Hepatocyte (in vitro differentiated cells): Measurements from ENCODE around the gene MAS1. TPM values are rescaled to one million over a fixed set of nuclear protein-coding genes. Genes with fewer than 3 reads are reported as not detected.

Source experiments
- DNase-seq: peaks from one replicate; pipeline ENCODE4 v3.0.0-alpha.2; 2016; ENCODE audit warnings: low spot score
- H2AFZ ChIP-seq: fragments of 200-600 bp; sonication (generic); 2 replicates; pipeline ENCODE4 v1.6.0; 2016; ENCODE audit warnings: antibody characterized with exemption, mild to moderate bottlenecking
- H3K27ac ChIP-seq: fragments of 200-600 bp; sonication (generic); 2 replicates; pipeline ENCODE4 v1.5.1; 2016; ENCODE audit warnings: mild to moderate bottlenecking
- H3K27me3 ChIP-seq: fragments of 200-600 bp; sonication (generic); 2 replicates; pipeline ENCODE4 v1.6.1; 2016
- H3K36me3 ChIP-seq: fragments of 200-600 bp; sonication (generic); replicated peaks from 2 replicates; pipeline ENCODE4 v1.5.1; 2016; ENCODE audit warnings: low read depth; ENCODE audit not compliant: insufficient read depth
- H3K4me1 ChIP-seq: fragments of 200-600 bp; sonication (generic); 2 replicates; pipeline ENCODE4 v1.5.1; 2016; ENCODE audit warnings: mild to moderate bottlenecking, moderate library complexity; ENCODE audit not compliant: insufficient read depth
- H3K4me2 ChIP-seq: fragments of 200-600 bp; sonication (generic); 2 replicates; pipeline ENCODE4 v1.6.0; 2016
- H3K4me3 ChIP-seq: fragments of 200-600 bp; sonication (generic); 2 replicates; pipeline ENCODE4 v1.5.1; 2016; ENCODE audit warnings: mild to moderate bottlenecking
- H3K79me2 ChIP-seq: fragments of 200-600 bp; sonication (generic); 2 replicates; pipeline ENCODE4 v1.6.0; 2017; ENCODE audit warnings: mild to moderate bottlenecking
- H3K9me2 ChIP-seq: fragments of 200-600 bp; sonication (generic); replicated peaks from 2 replicates; pipeline ENCODE4 v1.6.0; 2017; ENCODE audit warnings: mild to moderate bottlenecking; ENCODE audit not compliant: insufficient read depth
- H3K9me3 ChIP-seq: fragments of 200-600 bp; sonication (generic); 2 replicates; pipeline ENCODE4 v1.5.1; 2016; ENCODE audit warnings: low read depth, mild to moderate bottlenecking
- H4K20me1 ChIP-seq: fragments of 200-600 bp; sonication (generic); 2 replicates; pipeline ENCODE4 v1.6.0; 2016; ENCODE audit warnings: mild to moderate bottlenecking; ENCODE audit not compliant: insufficient read depth, poor library complexity, severe bottlenecking
- EZH2 ChIP-seq: fragments of 200-600 bp; sonication (generic); IDR thresholded peaks from 2 replicates; pipeline ENCODE4 v1.6.1; 2016; ENCODE audit warnings: antibody characterized with exemption, mild to moderate bottlenecking, borderline replicate concordance
- EZH2phosphoT487 ChIP-seq: fragments of 200-600 bp; sonication (generic); IDR thresholded peaks from one replicate; pipeline ENCODE4 v1.6.1; 2018; ENCODE audit warnings: antibody characterized with exemption, mild to moderate bottlenecking, low read depth, moderate library complexity; ENCODE audit not compliant: unreplicated experiment, severe bottlenecking
- WGBS: methylation state at CpG from one replicate; pipeline ENCODE4 v1.1.6; 2016; ENCODE audit warnings: low lambda C conversion rate; ENCODE audit errors: missing lambda C conversion rate; 5-methylcytosine and 5-hydroxymethylcytosine counted together
- polyA plus RNA-seq: library from polyadenylated mRNA; unstranded; fragments of >200 nt; fragmentation: Nextera tagmentation; extraction: Ambion mirVana; gene quantifications from 2 replicates; pipeline ENCODE4 v1.2.1, GENCODE V29; 2016
- total RNA-seq: library from RNA; depleted of rRNA; stranded (reverse); fragments of >200 nt; gene quantifications from 2 replicates; pipeline ENCODE4 v1.2.3, GENCODE V29; 2014
- TF ChIP-seq, protein P1 (sequence below): fragments of 200-600 bp; sonication (generic); IDR thresholded peaks from 2 replicates; pipeline ENCODE4 v1.5.1; 2016; ENCODE audit warnings: antibody characterized with exemption, mild to moderate bottlenecking; ENCODE audit not compliant: poor library complexity

MAS1 gene
- total and polyA plus RNA-seq, 2 experiments from 2014 or later = not detected

DNA sequence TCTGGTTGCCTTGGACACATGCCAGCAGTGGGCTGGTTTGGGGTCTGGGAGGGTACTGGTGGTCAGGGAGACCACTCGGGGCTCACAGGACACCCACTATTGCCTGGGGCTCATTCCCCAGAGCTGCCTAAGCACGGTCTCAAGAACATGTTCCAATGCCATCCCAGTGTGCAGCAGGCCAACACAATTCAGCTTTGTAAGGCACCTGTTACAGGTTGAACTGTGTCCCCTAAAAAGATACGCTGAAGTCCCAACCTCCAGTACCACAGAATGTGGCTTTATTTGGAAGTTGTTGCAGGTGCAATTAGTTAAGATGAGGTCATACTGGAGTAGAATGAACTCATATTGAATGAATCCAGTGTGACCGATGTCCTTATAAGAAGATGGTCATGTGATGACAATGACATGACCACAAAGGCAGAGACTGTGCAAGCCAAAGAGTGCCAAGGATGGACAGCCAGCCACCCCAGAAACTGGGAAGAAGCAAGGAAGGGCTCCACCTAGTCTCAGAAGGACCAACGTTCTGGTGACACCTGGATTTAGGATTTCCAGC is 13.5 kb upstream of the MAS1 start:
- Histone ChIP-seq H3K79me2 (no peaks in the 10 kb centered on the region), H3K9me3 (no peaks in the 10 kb centered on the region), H3K4me2 (no peak overlapping the region), H2AFZ (no peak overlapping the region), H4K20me1 (no peaks in the 10 kb centered on the region), H3K36me3 (no peaks in the 10 kb centered on the region), H3K27me3 (no peaks in the 10 kb centered on the region), H3K27ac (no peak overlapping the region), H3K4me1 (no peaks in the 10 kb centered on the region), H3K4me3 (no peak overlapping the region), H3K9me2 (no peaks in the 10 kb centered on the region)
- DNase-seq = no peak
- 88% methylated on average over 5 of the region's 5 CpGs for WGBS
- no peak for TF ChIP-seq EZH2
- no peak for TF ChIP-seq EZH2phosphoT487
- TF ChIP-seq, protein P1, sequence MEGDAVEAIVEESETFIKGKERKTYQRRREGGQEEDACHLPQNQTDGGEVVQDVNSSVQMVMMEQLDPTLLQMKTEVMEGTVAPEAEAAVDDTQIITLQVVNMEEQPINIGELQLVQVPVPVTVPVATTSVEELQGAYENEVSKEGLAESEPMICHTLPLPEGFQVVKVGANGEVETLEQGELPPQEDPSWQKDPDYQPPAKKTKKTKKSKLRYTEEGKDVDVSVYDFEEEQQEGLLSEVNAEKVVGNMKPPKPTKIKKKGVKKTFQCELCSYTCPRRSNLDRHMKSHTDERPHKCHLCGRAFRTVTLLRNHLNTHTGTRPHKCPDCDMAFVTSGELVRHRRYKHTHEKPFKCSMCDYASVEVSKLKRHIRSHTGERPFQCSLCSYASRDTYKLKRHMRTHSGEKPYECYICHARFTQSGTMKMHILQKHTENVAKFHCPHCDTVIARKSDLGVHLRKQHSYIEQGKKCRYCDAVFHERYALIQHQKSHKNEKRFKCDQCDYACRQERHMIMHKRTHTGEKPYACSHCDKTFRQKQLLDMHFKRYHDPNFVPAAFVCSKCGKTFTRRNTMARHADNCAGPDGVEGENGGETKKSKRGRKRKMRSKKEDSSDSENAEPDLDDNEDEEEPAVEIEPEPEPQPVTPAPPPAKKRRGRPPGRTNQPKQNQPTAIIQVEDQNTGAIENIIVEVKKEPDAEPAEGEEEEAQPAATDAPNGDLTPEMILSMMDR = no peak

- Histone ChIP-seq H3K4me3 (no peak overlapping the region), H3K27me3 (no peaks in the 10 kb centered on the region), H3K9me3 (no peaks in the 10 kb centered on the region), H3K79me2 (no peaks in the 10 kb centered on the region), H2AFZ (no peak overlapping the region), H3K4me2 (no peak overlapping the region), H3K4me1 (no peaks in the 10 kb centered on the region), H4K20me1 (no peaks in the 10 kb centered on the region), H3K9me2 (no peaks in the 10 kb centered on the region), H3K27ac (no peak overlapping the region), H3K36me3 (no peaks in the 10 kb centered on the region)
- WGBS = 94% methylated on average over 8 of the region's 8 CpGs
- no peak for TF ChIP-seq EZH2phosphoT487
- no peak for TF ChIP-seq EZH2
- TF ChIP-seq, protein P1 = no peak
- DNase-seq = no peak
These were observed 12.4 kb upstream of the MAS1 start for GRCh38 chr6:159878341-159878740.

GRCh38 chr6:159879856-159880255 is 10.9 kb upstream of the MAS1 start:
- Histone ChIP-seq H3K27me3 (no peaks in the 10 kb centered on the region), H3K9me2 (no peaks in the 10 kb centered on the region), H3K4me2 (no peak overlapping the region), H3K36me3 (no peaks in the 10 kb centered on the region), H3K9me3 (no peaks in the 10 kb centered on the region), H2AFZ (no peak overlapping the region), H3K4me1 (no peaks in the 10 kb centered on the region), H3K27ac (no peak overlapping the region), H3K4me3 (no peak overlapping the region), H4K20me1 (no peaks in the 10 kb centered on the region), H3K79me2 (no peaks in the 10 kb centered on the region)
- 87% methylated on average over 11 of the region's 11 CpGs for WGBS
- DNase-seq = no peak
- TF ChIP-seq EZH2phosphoT487 (no peak), EZH2 (no peak)
- TF ChIP-seq, protein P1 = no peak
